Activated CD4-positive, alpha-beta T cell treated with anti-CD3 and anti-CD28 coated beads, Interleukin-2, amount 10 ng/mL, durations not matched to agents 7 days and 5 days (primary cell): Measurements from ENCODE around the gene LBHD2. TPM values are rescaled to one million over a fixed set of nuclear protein-coding genes. Genes with fewer than 3 reads are reported as not detected.

Source experiments
- total RNA-seq, 2 experiments: library from RNA; stranded (reverse); gene quantifications; one replicate each; pipeline ENCODE4 v1.2.3, GENCODE V29; 2021

Gene LBHD2
- total RNA-seq, 2 experiments from 2014 or later = not detected

Other genes starting within 250 kb of the LBHD2 start
- under 1 TPM; 0.15 to 0.30 TPM for gene AMN, start 161.5 kb upstream of the LBHD2 start, total RNA-seq
- gene CDC42BPB, start 26.7 kb upstream of the LBHD2 start, total RNA-seq = 1 to 10 TPM in 1 of 2 experiments, under 1 TPM in 1; 0.81 to 1.1 TPM
- gene EXOC3L4, start 10.5 kb downstream of the LBHD2 start, total RNA-seq = not detected
- gene TNFAIP2, start 39.3 kb downstream of the LBHD2 start, total RNA-seq = under 1 TPM in 1 of 2 experiments, not detected in 1; 0.60 TPM